Activated CD4-positive, alpha-beta T cell treated with anti-CD3 and anti-CD28 coated beads, Interleukin-10, Interleukin-2, amounts not matched to agents 100 ng/mL and 50 ng/mL, durations not matched to agents 16 hours and 8 hours (primary cell): Measurements from ENCODE around the gene MAP3K20.
"Not testable (repeated sequence)": the region's sequence is repeated elsewhere in the genome, so short reads cannot be mapped to it uniquely, and the experiment has no call there.

Experiments used
- DNase-seq: peaks from one replicate; pipeline ENCODE4 v3.0.0-alpha.2; 2020

Gene MAP3K20

DNA sequence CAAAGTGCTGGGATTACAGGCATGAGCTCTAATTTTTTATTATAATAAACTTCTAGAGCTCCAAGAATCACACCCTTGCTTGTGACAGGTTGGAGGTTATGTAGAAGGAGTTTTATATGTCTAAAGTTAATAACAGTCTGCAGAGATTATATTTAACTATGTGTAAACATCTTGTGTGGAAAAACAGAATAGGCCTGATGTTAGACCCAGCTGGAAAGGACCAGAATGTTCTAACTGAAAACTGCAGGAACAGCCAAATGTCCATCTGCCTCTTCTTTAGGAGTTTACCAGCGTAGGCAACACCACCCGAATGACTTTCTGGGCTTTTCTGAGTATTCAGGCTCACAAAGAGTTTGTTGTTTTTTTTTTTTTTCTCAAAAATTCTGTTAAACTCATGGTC is 211.9 kb downstream of the MAP3K20 start:
- no peak for DNase-seq

DNA sequence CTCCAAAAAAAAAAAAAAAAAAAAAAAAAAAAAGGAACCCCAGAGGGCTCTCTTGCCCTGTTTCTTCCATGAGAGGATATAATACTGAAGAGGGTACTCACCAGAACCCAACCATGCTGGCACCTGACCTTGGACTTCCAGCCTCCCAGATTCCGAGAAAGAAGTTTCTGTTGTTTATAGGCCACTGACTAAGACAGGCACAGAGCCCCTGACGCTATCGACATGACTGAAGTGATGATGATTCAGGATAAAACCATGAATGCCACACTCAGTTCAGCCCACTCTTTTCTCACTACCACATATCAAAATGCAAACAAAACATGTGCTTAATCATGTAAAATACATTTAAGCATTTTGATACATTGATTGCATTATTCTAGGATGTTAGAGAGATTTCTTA is 212.9 kb downstream of the MAP3K20 start:
- DNase-seq: peak; percentile 80

GRCh38 chr2:173290046-173290445 is 214.4 kb downstream of the MAP3K20 start:
- no peak for DNase-seq

DNA sequence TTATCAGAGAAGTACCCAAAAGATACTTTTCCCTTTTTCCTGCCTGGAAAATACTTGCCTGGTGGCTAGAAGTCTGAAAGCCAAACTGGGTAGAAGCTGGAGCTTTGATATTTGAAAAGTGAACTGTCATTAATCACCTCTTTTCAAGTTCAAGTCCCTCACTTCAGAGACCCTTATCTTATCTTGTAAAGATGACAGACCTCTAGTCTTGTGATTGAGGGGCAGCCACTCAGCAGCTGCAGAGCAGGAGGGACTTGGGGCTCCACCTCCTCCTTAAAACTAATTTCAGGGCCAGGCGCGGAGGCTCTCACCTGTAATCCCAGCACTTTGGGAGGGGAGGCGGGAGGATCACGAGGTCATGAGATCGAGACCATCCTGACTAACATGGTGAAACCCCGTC is 214.9 kb downstream of the MAP3K20 start:
- DNase-seq: no peak

- DNase-seq: no peak
Observed at GRCh38 chr2:173291412-173291811, 215.8 kb downstream of the MAP3K20 start.

- no peak for DNase-seq
Observed at GRCh38 chr2:173296235-173296634, 220.6 kb downstream of the MAP3K20 start.

DNA sequence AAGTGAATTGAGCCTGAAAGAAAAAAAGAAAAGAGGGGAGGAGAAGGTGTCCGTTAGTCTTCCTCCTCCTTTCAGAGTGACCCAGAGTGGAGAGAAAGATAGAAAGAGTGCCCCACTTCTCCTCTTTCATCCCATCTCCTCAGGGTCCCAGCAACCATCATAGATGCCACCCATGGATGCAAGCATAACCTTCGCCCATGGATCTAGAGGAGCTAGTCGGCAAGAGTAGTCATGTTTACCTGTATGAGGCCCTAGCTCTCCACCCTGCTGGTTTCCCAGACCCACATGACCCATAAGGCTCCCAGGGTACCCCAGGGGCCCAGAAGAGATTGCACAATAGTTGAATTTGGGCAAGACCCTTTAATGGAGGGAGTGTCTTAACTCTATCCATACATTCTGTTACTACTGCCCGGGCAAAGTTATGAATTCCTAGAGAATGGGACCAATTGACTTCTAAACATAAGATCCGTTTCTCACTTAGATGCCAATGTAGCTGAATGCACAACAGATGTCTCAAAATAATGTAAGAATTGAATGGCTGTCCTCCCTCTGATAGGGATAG is 223.0 kb downstream of the MAP3K20 start:
- no peak for DNase-seq

GRCh38 chr2:173299764-173300163 is 224.1 kb downstream of the MAP3K20 start:
- no peak for DNase-seq

GRCh38 chr2:173300458-173300857 is 224.8 kb downstream of the MAP3K20 start:
- no peak for DNase-seq

GRCh38 chr2:173301549-173301948 is 225.9 kb downstream of the MAP3K20 start:
- not testable (repeated sequence) for DNase-seq

DNA sequence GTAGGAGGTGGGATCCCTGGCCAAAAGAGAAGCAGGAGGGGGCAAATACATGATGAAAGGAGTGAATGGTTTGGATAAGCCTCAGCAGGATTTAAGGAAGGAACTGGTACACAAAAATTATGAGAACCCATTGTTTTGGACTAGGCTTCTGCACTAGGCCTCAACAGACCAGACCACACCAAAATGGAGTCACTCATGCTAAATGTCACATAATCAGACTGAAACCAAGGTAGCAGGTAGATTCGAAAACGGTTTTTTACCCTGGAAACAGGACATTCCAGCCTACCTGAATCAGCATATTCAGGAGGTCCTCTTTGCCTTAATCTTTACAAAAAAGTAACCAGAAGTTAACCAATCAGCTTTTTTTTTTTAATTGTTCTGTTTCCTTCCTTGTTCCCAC is 229.7 kb downstream of the MAP3K20 start:
- no peak for DNase-seq

DNA sequence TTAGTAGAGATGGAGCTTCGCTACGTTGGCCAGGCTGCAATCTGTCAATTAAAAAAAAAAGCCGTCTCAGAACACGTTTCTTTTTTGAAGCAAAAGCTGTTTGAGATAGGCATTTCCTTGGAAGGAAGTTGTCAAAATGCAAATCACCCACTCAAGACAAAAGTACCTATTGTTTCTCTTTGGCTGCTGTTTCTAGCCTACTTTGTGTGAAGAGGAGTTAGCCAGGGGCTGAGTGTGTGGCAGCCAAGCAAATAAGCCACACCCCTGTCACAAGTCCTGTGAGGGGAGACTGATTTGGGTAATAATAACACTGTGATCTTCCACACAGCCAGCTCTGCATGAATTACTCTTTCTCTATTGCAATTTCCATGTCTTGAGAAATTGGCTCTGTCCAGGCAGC is 231.6 kb downstream of the MAP3K20 start:
- peak; percentile 13 for DNase-seq

DNA sequence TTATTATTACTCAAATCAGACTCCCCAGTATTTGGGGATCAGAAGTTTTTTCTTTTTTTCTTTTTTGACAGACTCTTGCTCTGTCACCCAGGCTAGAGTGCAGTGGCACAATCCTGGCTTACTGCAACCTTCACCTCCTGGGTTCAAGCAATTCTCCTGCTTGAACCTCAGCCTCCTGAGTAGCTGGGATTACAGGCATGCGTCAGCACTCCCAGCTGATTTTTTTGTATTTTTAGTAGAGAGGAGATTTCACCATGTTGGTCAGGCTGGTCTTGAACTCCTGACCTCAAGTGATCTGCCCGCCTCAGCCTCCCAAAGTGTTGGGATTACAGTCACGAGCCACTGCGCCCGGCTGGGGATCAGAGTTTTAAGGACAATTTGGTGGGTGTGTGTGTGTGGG is 233.7 kb downstream of the MAP3K20 start:
- DNase-seq: not testable (repeated sequence)

DNA sequence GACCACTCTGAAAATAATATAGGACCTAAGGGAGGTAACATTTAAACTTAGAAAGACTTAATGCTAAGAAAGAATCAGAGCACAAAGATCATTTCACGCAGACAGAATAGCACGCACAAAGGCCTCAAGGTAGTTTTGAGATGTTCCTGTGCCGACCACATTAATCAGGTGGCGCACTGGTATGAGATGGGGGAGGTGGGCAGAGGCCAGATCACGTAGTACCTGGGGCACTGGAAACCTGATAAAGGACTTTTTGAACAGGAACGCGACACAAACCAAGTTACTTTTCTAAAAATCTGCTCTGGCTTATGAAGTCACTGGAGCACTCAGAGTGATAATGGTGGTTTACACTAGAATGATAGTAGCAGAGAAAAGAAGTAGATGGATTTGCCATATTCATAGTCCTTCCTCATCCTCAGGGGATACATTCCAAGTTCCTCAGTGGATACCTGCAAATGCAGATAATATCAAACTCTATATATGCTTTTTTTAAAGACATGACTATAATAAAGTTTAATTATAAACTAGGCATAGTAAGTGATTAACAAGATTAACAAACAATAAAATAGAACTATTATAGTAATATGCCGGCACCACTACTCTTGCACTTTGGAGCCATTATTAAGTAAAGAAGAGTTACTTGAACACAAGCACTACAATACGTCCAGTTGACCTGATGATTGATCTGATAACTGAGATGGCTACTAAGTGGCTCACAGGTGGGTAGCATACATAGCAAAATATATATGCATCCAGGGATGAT is 236.4 kb downstream of the MAP3K20 start:
- DNase-seq: no peak
